NCI-H1436 treated with DMSO at 0.1 percent for 48 hours (cell line): ENCODE measurements around the gene CHDH.

Experiments used
- DNase-seq: peaks from one replicate; lab custom pipeline; 2025; lab: John Stamatoyannopoulos, UW

Gene CHDH, protein sequence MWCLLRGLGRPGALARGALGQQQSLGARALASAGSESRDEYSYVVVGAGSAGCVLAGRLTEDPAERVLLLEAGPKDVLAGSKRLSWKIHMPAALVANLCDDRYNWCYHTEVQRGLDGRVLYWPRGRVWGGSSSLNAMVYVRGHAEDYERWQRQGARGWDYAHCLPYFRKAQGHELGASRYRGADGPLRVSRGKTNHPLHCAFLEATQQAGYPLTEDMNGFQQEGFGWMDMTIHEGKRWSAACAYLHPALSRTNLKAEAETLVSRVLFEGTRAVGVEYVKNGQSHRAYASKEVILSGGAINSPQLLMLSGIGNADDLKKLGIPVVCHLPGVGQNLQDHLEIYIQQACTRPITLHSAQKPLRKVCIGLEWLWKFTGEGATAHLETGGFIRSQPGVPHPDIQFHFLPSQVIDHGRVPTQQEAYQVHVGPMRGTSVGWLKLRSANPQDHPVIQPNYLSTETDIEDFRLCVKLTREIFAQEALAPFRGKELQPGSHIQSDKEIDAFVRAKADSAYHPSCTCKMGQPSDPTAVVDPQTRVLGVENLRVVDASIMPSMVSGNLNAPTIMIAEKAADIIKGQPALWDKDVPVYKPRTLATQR

DNA sequence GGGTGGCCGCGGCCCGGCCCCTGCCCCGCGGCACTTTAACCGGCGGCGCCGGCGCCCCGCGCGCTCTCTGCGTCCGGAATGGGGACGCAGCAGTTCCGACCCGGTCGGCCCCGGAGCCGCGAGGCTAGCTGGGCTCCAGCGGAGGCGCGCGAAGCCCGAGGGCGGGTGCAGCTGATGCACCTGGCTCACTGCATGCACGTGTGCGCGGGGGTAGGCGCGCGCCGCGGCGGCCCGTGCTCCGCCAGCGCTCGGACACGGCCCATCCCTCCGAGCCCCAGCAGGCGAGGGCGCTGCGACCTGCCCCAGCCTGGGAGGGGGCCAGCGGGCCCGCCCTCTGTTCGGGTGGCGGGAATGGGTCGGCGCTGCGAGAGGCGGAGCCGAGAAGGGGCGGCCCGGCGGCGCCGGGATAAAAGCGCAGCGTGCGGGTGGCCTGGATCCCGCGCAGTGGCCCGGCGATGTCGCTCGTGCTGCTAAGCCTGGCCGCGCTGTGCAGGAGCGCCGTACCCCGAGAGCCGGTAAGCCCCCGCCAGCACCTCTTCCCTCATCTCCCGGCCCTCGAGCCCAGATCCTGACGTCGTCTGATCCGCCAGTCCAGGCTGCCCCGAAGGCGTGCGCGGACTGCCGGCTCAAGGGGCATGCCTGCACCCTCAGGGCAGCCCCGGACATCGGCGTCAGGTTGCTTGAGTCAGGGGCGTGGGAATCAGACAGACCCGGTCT, at the start of gene CHDH, which contains the start of gene IL17RB:
Gene CHDH (minus strand): TSS at position 286 of the 717 bp plus-strand sequence. CDS start 22,411 bp downstream, outside the sequence.
Gene IL17RB (plus strand): TSS at position 435 of the 717 bp plus-strand sequence. CDS start 21 bp downstream, at position 456.
- DNase-seq: no peak

DNA sequence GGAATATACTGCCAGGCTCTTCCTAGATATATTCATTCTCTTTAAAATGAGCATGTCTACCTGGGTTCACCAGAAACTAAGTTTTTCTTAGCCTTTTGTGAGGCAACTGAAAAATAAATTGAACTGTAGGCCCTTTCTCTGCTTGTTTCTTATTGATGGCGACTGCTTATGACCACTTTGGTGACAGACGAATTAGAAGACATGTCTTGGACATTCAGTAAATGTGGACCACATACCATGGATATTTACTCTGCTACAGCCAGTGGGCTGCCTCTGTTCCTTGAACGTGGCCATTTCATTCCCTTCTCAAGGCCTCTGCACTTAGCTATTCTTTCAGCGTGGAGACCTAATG, 46.0 kb upstream of the CHDH start:
- no peak for DNase-seq

DNA sequence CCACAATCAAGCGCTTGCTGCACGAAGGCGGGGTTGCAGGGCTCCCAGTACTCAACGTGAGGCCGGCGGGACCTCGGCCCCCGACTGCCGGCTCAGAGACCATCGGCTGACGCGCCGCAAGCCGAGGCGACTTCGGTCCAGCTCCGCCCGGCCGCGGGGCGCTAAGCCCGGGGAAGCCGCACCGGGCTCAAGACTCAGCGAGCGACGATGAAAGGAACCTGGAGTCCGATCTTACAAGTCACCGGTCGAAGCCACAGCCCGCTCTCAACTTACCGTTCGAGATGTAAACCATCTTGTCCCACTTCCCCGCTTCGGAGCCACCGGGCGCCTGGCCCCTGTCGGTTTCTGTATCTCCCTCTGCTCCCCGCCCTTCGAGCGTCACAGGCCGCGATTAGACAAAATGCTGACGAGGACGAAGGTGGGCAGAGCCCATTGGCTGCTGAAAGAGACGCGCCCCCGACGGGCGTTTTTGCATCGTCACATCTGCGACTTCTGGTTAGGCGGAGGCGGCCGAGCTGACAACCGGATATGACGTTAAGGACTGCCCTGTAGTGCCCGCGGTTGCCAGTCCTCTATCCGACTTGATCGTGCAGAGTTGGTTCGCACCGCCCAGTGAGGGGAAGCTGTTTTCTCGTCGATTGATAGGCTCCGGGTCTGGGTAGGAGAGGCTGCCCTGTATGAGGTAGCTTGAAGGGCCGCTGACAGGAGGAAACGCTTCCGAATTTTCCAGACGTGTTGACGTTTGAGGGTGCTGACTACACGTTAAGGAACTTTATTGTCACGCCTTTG, 45.5 kb upstream of the CHDH start, which contains the start of gene SELENOK:
Gene SELENOK (minus strand): TSS at position 363 of the 789 bp plus-strand sequence.
- DNase-seq: peak; percentile 76

DNA sequence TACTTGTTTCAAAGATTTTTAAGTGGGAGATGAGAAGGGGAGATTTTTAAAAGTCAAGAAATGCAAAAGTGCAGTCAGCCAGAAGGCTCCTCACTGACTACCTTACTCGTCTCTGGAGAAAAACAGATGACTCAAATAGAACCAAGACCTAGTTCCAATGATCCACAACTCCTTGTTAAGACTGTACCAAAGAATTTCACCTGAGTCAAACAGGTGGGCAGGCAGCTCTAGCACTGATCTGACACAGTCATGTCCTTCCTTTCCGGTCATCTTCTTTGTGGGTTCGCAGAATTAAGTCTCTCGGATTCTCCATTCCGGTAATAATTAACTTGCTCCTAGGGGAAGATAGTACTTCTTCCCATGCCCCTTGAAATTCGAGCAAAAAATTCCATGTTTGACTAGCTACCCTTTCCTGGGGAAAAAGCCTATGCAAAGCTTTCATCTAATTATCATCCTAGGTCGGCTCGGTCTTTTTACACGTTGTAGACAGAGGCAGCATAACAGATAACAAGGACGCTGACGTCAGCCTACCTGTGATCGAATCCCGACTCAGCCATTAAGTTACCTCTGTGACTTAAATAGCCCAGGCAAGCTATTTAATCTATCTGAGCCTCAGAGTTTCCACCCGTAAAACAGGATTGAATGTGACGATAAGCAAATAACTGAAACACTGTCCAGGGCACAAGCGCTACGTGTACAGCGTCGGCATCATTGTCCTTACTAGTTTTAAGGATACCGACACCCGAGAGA, 44.7 kb upstream of the CHDH start:
- DNase-seq: no peak

DNA sequence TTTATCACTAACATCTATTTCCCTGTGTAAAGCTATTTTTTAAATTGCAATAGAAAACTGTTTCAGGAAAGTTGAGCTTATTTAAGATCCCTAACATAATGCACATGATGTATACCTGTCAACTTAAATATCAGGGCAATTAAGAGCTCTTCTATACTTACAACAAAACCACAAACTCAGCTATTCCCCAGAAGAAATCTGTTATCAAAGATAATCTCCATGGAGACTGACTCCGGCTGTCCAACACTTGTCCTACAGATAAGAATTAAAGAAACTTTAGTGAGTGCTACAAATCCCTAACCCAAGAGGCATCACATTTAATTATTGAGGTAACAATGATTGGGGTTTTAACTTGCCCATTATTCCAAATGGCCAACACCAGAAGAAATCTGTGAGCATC, 42.0 kb upstream of the CHDH start:
- no peak for DNase-seq

DNA sequence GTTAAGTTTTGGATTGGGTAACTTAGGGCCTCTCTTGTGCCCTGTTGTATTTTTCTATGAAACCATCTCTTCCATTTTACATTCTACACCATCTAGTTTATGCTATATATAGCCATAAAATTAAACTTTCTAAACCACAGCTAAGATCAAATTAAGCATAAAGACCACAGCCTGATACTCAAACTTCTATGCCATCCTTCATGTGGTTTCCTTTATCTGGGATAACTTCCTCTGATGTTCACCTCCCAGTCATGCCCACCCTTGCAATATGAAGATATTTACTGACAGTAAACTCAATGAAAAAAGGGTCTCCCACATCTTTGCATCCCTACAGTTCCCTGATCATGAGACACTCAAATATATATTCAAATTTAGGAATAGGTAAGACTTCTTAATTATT, 41.2 kb upstream of the CHDH start:
- no peak for DNase-seq

DNA sequence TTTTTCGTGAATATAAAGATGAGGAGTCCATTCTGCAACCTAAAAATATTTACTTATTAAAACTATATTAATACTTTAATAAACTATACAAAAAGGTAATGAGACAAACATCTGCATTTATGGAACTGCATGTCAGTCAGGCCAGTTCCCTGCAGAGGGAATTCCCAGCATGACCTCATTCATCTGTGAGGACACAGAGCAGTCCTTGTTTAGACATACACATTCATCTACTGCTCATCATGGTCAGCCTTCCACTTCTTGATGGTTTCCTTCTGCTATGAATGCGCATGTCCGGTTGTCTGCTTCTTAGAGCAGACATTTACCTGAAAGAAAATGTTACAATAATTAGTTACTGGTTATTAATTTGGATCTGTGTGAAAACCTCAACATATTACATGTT, 39.0 kb upstream of the CHDH start:
- DNase-seq: no peak

DNA sequence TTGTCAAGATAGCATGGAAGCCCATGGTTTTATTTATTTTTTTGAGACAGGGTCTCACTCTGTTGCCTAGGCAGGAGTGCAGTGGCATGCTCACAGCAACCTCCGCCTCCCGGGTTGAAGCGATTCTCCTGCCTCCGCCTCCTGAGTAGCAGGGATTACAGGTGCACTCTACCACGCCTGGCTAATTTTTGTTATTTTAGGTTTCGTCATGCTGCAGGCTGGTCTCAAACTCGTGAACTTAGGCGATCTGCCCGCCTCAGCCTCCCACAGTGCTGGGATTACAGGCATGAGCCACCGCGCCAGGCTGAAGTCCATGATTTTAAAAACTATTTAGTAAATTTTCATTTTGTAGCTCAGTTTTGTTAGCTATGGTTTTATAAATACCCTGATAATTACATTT, 38.4 kb upstream of the CHDH start:
- no peak for DNase-seq

DNA sequence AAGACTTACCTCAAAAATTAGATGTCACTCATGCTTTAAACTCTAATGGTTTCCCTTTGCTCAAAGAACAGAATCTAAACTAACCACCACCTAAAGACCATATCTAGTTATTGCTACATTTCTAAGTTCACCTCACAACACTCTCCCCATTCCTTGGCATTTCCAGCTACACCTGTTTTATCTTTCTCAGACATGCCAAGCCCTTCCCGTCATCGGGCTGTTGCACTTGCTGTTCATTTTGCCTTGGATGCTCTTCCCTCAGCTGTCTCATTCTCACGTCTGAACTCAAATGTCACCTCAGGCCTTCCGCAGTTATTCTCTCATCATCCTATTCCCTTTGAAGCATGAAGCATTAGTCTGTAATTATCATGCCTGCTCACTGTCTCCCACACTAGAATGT, 36.8 kb upstream of the CHDH start:
- no peak for DNase-seq

DNA sequence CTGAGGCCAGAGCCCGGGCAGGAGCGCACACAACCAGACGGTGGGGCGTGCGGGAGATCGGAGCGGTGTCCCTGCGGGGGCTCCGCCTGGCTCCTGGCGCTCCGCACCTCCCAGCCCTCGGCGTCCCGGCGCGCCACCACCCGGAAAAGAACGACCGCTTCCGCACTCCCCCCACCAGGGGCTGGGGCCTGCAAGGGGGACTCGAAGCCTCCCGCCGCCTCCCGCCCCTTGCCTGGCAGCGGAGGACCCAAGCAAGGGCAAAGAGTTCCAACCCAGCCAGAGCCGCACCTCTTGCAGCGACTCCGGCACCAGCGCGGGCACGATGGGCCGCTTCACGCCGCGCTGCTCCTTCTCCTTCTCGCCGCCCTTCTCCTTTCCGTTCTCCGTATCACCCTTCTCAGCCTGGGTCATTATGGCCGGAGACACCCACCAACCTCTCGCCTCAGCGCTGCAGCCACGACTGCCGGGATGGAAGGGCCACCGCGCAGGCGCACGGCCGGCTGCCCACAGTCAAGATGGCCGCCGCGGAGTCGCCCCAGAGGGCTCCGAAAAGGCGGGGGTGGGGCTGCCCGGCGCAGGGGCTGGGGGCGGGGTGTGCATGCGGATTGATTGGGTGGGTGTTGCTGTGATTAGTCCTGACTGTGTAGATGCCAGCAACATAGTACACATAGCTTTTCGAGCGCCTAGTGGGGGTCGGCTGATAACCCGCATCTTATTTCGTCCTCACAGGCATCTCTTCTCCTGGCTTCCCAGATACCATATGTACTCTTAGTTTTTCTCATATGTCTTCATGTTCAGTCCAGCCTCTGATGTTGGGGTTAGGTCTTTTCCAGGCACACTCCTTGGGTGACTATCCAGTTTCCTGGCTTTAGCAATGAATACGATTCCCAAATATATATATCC, 35.7 kb upstream of the CHDH start, which contains the start of gene ACTR8:
Gene ACTR8 (minus strand): TSS at position 462 of the 903 bp plus-strand sequence. CDS start 51 bp downstream, at position 411.
- no peak for DNase-seq

DNA sequence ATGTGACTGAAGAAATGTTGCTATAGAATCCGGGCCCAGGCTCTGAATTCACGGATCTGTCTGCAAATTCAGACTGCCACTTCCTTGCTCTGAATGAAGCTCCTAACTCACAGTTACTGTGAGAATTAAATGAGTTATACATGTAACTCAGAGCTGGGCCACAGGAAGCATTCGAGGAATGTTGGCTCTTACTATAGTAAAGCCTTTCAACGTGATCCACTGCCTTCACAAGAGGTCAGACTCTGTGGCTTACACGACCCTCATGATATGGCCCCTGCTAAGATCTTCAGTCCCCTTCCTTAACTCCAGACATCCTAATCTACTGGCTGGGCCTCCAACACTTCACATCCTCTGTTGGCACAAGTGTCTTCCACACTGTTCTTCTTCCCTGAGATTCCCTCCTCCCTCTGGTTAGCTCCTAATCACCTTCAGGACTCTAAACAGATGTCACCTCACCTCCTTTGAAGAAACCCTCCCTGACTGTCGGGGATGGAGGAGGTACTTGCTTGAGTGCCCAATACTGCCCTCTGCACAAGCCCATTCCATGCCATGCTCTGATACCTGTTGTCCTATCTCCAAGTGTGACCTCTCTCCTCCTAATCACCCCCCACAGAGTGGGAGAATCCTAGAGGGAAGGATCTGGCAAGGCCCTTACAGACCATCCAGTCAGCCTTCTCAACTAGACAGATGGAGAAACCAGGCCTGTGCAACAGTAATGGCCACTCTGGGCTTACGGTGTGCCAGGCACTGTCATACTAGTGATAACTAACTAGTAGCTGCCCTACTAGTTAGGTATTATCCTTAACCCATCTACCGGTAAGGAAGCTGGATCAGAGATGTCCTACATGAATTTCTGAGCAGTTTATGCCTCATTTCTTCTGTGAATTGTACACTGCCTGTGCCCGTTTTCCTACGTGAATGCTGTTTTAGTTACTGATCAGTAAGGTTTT, 34.5 kb upstream of the CHDH start:
- no peak for DNase-seq

DNA sequence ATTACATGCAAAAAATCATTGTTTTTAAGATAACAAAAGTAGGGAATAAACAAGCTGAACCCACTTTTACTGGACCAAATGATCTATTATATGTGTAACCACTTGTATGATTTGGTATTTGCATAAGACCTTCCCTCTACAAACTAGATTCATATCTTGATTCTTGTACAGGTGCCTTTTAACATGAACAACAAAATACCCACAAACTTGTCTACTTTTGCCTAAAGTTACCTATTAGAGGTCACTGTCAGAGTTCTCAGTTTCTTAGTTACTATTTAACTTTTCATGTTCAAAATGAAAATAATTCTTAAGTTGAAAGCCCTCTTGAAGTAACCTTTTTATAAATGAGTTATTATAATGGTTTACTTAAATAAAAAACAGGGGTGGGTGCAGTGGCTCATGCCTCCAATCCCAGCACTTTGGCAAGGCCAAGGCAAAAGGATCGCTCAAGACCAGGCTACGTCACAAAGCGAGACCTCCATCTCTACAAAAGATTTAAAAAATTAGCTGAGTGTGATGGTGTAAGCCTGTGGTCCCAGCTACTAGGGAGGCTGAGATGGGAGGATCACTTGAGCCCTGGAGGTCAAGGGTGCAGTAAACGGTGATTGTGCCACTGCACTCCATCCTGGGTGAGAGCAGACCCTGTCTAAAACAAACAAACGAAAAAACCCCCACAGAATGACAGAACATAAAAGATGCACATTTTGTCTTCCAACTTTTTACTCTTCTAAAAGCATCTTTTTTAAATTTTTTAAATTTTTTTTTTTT, 19.7 kb upstream of the CHDH start:
- DNase-seq: no peak

DNA sequence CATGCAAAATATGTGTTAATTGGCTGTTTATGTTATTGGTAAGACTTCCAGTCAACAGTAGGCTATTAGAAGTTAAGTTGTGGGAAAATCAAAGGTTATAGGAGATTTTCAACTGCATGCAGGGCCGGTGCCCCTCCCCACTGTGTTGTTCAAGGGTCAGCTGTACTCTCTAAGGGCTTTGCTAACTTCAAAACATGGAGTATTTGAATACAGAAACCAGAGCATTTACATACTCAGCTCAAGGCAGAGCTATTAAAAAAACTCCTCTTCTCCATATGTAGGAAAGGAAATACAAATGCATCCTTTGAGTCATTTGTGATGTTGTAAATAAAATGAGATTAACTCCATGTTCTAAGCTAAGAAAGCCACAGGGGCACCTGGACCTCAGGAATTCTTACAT, 16.9 kb upstream of the CHDH start:
- no peak for DNase-seq

DNA sequence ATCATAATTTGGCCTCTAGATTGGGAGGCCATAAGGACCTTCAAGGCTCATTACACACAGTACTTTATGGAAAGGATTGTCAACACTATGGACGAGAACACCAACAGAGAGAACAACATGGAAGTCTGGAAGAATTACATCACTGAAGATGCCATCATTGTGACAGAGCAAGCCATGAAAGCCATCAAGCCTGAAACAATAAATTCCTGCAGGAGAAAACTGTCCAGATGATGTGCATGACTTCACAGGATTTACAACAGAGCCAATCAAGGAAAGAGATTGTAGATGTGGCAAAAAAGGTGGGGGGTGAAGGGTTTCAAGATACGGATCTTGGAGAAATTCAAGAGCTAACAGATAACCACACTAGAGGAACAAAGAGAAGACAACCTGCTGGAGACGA, 16.0 kb upstream of the CHDH start:
- DNase-seq: no peak

DNA sequence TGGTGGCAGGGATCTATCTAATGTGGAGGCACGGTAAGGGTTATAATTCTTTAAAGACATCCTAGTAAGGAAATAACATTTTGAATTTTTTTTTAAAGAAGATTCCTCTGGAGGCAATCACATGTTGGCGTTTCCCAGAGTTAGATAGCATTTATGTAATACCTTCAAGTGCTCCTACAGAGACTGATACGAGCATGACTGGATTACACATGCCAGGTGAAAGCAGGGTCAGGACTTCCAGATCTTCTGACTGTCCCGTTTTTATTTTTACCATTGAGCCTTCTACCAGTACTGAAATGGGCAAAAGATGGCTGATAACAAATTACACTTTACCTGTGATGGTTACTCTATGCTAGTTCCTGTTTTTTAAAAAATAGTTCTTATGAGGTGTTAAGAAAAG, 14.0 kb upstream of the CHDH start:
- DNase-seq: no peak

DNA sequence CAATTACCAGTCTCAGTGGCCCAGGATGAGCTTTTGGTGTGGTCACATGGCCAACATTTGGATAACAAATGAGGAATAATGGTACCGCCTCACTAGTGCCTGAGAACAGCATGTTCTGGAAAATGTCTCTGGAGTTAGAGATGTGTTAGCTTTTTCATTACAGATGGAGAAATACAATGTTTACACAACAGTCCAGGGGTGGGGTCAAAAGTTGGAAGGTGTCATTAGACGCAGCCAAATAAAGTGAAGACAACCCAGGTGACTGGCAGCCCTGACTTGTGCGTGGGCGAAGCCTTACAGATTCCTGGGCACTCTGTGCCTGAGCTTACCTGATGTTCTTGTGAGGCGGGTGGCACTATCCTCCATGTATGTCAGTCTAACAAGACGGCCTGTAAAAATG, 13.0 kb upstream of the CHDH start:
- no peak for DNase-seq

DNA sequence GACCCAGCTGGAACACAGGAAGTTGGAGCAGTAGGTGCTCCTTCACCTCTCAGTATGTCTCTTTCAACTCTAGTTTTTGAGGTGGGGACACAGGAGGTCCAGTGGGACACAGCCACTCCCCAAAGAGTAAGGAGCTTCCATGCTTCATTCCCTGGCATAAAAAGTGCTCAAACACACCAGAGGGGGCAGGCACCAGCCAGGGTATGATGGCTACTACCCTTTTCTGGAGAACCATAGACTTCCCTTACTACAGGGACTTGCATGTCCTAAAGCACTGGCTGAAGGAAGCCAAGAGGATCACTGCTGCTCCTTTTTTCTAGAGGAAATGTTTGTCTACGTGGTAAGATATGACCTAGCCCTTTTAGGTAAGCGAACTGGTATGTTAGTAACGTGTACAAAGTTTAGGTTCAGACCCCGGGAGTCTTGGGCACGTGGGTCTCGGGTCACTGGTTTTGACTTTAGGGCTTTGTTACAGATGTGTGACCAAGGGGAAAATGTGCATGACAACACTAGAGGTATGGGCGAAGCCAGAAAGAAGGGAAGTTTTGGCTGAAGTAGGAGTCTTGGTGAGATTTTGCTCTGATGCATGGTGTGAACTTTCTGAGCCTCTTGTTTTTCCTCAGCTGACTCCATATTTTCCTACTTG, 12.0 kb upstream of the CHDH start:
- no peak for DNase-seq

DNA sequence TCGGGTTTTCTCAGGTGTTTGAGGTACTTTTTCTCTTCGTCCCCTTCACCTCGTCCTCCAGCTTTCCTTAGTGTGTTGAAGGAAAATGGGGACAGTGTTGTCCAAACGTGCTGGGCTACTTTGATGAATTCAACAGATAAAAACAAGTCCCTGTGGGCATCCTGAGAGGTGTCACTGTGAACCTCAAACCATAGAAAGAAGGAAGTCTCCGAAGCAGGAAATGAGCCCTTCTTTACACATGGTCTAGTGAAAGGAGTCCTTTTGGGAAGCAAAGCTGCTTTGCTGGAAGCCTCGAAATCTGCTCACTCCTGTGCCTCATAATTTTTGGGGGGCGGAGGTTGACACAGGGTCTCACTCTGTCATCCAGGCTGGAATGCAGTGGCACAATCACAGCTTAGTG, 10.7 kb upstream of the CHDH start:
- no peak for DNase-seq
